22Rv1 (cell line): ENCODE results near the gene CPD.

Experiments used
- H3K27ac ChIP-seq: fragments of 450-650 bp; 2 replicates; pipeline ENCODE4 v1.5.1; 2017
- CTCF ChIP-seq: fragments of 450-650 bp; IDR thresholded peaks from 2 replicates; pipeline ENCODE4 v1.5.1; 2017; ENCODE audit warnings: mild to moderate bottlenecking
- ZFX ChIP-seq: fragments of 450-650 bp; IDR thresholded peaks from 2 replicates; pipeline ENCODE4 v1.6.1; 2017; ENCODE audit warnings: antibody characterized with exemption, borderline replicate concordance

Gene CPD

DNA sequence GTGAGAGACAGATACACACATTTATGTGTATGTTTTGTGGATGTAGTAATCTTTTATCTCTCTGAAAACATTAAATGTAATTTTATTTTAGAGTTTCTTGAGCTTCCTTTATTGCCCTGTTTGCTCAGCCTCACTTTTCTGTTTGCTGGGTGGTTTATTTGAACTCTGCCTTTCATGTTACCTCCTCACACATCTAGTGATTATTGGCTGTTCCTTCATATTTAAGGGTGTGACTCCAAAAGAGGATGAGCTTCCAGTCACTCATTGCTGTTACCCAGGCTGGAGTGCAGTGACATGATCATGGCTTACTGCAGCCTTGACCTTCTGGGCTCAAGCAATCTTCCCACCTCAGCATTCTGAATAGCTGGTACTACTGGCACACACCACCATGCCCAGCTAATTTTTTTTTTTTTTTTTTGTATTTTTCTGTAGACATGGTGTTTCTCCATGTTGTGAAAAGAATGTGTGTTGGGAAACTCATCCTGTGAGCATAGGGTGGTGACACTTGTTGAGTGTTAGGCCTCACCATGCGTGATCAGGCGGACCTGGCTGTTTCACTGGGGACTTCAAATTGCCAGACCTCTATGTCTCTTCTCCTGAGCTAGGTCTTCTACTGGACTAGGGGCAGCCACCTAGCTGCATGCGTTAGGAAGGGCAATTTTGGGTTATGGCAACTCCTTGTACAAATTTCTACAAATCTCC is 136.3 kb downstream of the CPD start:
- TF ChIP-seq CTCF: no peak
- TF ChIP-seq ZFX: no peak
- no peak overlapping the region for H3K27ac ChIP-seq

GRCh38 chr17:30517786-30518185 is 139.1 kb downstream of the CPD start:
- H3K27ac ChIP-seq: no peak overlapping the region
- no peak for TF ChIP-seq CTCF
- TF ChIP-seq ZFX: no peak

DNA sequence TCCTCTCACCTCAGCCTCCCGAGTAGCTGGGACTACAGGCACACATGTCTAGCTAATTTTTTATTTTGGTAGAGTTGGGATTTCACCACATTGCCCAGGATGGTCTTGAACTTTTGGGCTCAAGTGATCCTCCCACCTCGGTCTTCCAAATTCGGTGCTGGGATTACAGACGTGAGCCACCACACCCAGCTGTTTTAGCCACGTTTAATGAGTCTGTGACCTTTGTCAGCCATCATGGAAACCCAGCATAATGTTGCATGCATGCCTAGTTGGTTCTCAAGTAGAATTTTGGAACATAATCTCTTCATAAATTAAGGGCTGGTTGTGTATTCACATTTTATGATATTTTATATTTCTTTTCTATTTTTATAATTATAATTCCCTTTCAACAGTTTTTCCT is 140.4 kb downstream of the CPD start:
- no peak overlapping the region for H3K27ac ChIP-seq
- TF ChIP-seq ZFX (no peak), CTCF (no peak)
